GM12872 (cell line): ENCODE results near the gene CCDC85A.

Experiments used
- CTCF ChIP-seq: IDR thresholded peaks from 3 replicates; pipeline ENCODE4 v1.5.1; 2011; ENCODE audit warnings: low read depth, mild to moderate bottlenecking, low read length, moderate library complexity; ENCODE audit not compliant: insufficient read depth

CCDC85A gene

GRCh38 chr2:56326346-56326741, 142.6 kb downstream of the CCDC85A start:
- no peak for TF ChIP-seq CTCF

GRCh38 chr2:56331810-56332209, 148.0 kb downstream of the CCDC85A start:
- no peak for TF ChIP-seq CTCF

GRCh38 chr2:56333812-56334485, 150.2 kb downstream of the CCDC85A start:
- no peak for TF ChIP-seq CTCF

GRCh38 chr2:56334622-56335021, 150.8 kb downstream of the CCDC85A start:
- no peak for TF ChIP-seq CTCF

- TF ChIP-seq CTCF: no peak
Measured at GRCh38 chr2:56335101-56335500, 151.3 kb downstream of the CCDC85A start.

- no peak for TF ChIP-seq CTCF
Measured at GRCh38 chr2:56337342-56337741, 153.6 kb downstream of the CCDC85A start.

GRCh38 chr2:56338232-56338631, 154.4 kb downstream of the CCDC85A start:
- TF ChIP-seq CTCF: no peak
